GM19023 (cell line): ENCODE results near the gene HENMT1.
A peak's percentile ranks its signal among the peaks of the same experiment; 100 is the strongest.
"Not testable (repeated sequence)": the region's sequence is repeated elsewhere in the genome, so short reads cannot be mapped to it uniquely, and the experiment has no call there.

Experiments used
- ATAC-seq: cut with Tn5 transposase; IDR thresholded peaks from one replicate; pipeline ENCODE4 v1.9.1; 2021; ENCODE audit warnings: mild to moderate bottlenecking, moderate library complexity; ENCODE audit not compliant: unreplicated experiment

HENMT1 gene

DNA sequence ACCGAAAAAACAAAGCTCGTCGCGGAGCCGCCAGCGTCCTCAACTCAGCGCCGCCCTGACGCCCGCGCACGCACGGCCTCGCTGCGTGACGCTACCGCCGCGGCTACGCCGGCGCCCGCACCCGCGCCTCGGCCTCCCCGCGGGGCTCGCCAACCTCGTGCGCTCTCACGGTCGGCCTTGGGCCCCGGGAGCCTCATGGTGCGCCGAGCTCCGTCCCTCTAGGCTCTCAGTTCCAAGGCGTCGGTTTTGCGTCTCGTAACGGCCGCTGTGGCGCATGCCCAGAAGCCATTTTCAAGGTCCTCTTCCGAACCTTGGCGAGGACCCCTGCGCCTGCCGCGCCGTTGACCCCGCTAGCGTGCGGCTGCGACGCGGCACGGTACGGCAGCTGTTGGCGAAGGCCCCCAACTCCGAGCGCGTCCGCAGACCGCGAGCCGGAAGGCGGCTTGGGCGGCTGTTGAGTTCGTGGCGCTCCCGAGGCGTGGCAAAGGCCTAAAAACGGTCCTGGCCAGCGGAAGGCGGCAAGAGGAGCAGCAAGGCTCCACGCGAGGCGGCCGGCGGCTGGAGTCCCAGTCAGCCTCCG, at the start of gene HENMT1:
TSS of gene HENMT1 (minus strand) at position 64 of the 580 bp plus-strand sequence. CDS start 1,209 bp downstream, outside the sequence.
- ATAC-seq = peak; percentile 91

GRCh38 chr1:108708691-108709660, 48.1 kb upstream of the HENMT1 start:
- ATAC-seq = peak; percentile 67

DNA sequence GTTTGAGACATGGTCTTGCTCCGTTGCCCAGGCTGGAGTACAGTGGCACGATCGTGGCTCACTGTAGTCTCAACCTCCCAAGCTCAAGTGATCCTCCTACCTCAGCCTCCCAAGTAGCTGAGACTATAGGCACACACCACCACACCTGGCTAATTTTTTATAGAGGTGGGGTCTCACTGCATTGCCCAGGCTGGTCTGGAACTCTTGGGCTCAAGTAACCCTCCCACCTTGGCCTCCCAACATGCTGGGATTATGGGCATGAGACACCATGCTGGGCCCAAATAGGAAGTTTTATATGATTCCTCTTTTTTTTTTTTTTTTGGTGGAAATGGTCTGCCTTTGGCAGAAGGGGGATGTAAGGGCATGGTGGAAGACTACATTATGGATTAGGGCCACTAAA, 45.8 kb upstream of the HENMT1 start:
- ATAC-seq = no peak

DNA sequence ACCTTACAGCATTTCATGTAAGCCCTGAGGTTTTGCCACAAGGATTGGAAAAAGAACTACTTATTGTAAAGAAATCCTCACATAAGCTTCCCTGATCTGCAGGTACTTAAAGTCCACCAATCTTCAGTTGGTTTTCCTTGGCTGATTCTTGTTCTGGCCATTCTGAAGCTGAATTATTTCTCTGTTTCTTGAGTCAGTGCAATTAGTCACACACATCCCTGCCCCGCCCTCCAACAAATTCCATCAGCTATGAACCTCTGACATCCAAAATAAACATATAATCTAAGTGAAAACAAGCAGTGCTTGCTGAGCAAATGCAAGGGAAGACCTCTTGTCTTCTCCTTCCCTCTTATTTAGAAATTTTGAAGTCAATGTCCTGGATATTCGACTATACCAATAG, 43.6 kb upstream of the HENMT1 start:
- ATAC-seq = no peak

DNA sequence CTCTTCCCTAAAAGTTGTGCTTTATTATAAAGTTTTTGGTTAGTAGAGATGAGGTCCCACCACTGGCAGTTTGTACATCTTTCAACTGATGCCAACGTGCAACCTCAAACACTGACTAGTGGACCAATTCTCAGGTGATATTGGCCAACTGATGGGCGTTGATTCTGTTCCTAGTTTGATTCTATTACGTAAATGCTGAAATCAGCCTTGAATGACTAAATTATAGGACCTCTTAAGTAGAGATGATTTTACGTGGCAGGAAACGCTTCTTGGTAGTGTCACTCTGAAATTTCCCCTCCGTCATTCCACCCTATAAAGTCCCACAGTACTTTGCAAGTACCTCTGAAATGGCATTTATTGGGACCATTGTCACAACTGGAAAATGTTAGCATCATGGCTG, 43.0 kb upstream of the HENMT1 start:
- ATAC-seq = peak; percentile 15

- not testable (repeated sequence) for ATAC-seq
Measured at GRCh38 chr1:108702109-108702508, 41.2 kb upstream of the HENMT1 start.

- no peak for ATAC-seq
Measured at GRCh38 chr1:108701176-108701849, 40.4 kb upstream of the HENMT1 start.

DNA sequence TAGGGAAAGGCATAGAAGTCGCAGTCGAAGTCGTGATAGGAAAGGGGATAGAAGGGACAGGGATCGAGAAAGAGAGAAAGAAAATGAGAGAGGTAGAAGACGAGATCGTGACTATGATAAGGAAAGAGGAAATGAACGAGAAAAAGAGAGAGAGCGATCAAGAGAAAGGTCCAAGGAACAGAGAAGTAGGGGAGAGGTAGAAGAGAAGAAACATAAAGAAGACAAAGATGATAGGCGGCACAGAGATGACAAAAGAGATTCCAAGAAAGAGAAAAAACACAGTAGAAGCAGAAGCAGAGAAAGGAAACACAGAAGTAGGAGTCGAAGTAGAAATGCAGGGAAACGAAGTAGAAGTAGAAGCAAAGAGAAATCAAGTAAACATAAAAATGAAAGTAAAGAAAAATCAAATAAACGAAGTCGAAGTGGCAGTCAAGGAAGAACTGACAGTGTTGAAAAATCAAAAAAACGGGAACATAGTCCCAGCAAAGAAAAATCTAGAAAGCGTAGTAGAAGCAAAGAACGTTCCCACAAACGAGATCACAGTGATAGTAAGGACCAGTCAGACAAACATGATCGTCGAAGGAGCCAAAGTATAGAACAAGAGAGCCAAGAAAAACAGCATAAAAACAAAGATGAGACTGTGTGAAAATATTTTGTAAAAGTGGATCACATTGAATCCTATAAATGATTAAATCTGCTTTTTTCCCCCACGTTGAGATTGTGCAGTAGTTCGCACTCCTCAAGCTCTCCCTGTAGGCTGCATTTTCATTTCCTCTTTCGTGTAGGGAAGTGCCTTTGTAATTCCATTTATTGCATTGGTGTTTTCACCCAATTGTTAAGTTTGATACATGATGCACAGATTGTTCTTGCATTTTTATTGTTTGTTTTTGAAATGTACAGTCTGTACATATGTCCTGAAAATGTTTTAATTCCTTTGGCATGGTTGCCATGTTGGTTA, 38.8 kb upstream of the HENMT1 start:
- no peak for ATAC-seq

GRCh38 chr1:108695535-108695934, 34.6 kb upstream of the HENMT1 start:
- no peak for ATAC-seq

- ATAC-seq = peak; percentile 49
Measured at GRCh38 chr1:108692724-108693655, 32.1 kb upstream of the HENMT1 start.

GRCh38 chr1:108691942-108692723, 31.2 kb upstream of the HENMT1 start, which contains the start of gene PRPF38B:
Gene PRPF38B (plus strand): TSS chr1:108692310. CDS start chr1:108692592, 282 bp downstream.
- peak; percentile 94 for ATAC-seq

GRCh38 chr1:108691128-108691941, 30.4 kb upstream of the HENMT1 start:
- peak; percentile 2 for ATAC-seq

DNA sequence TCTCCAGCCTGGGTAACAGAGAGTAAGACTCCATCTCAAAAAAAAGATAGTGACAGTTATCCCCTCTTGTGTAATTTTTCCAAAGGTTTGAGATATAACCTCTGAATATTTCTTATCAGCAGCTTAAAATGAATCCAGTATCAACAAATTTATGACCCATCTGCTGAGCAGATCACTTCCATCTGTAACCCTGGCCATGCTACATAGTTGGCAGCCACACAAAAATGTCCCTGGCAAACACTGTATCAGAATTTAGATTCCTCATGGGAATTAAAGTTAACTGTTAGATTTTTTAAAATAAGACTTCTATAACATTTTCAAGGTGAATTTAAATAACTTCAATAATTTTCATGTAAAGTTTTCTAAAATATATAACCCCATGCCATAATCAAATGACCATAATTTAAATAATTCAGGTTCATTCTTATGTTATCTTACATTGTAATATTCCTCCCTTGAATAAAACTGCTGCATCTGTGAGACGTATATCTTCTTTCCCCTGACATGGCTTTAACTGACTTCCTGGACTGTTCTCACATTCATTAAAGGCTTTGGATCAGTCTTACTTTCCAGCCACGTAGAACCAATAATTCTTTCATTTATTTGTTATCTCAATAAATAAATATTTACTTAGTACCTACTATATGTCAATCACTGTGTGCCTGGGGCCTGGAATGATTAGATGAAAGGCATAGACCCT, 25.9 kb upstream of the HENMT1 start:
- ATAC-seq = no peak

- ATAC-seq = no peak
Measured at GRCh38 chr1:108685529-108685928, 24.6 kb upstream of the HENMT1 start.

DNA sequence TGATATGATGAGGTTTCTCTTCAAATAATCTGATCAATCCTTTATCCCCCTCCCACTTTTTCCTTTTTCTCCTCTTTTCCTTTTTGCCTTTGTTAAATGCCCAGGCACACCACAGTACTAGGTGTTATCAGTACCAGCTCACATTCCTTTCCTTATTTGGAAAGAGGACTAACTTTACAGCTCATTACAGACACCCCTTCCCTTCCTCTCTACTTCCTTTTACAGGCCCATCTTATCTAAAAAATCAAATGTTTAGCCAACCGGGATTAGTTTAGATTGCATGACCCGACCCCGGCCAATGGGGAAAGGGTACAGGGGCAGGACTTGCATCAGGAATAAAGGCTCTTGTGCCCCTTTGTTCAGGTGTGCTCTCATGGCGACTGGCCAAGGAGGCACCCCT, 20.8 kb upstream of the HENMT1 start:
- ATAC-seq = not testable (repeated sequence)

GRCh38 chr1:108679586-108680213, 18.8 kb upstream of the HENMT1 start:
- no peak for ATAC-seq
